SJSA1 (cell line): Measurements from ENCODE around the gene ANKRD23. TPM values are rescaled to one million over a fixed set of nuclear protein-coding genes. Genes with fewer than 3 reads are reported as not detected.

Source experiments
- DNase-seq, 2 experiments: peaks; one replicate each; pipeline ENCODE4 v3.0.0-alpha.2; 2015 to 2020; ENCODE audit warnings: low spot score in 2 of 2, low read depth in 1 of 2
- H3K27ac ChIP-seq: fragments of 250-450 bp; sonication (Bioruptor Pico); 2 replicates; pipeline ENCODE4 v1.5.1; 2020; ENCODE audit warnings: mild to moderate bottlenecking, moderate library complexity
- H3K27me3 ChIP-seq: fragments of 250-450 bp; sonication (Bioruptor Pico); replicated peaks from 2 replicates; pipeline ENCODE4 v1.5.1; 2020; ENCODE audit warnings: mild to moderate bottlenecking, moderate library complexity
- H3K36me3 ChIP-seq: fragments of 250-450 bp; sonication (Bioruptor Pico); 2 replicates; pipeline ENCODE4 v1.5.1; 2020; ENCODE audit warnings: mild to moderate bottlenecking
- H3K4me1 ChIP-seq: fragments of 250-450 bp; sonication (Bioruptor Pico); replicated peaks from 2 replicates; pipeline ENCODE4 v1.6.1; 2021; ENCODE audit warnings: mild to moderate bottlenecking
- H3K4me3 ChIP-seq: fragments of 250-450 bp; sonication (Bioruptor Pico); 2 replicates; pipeline ENCODE4 v1.5.1; 2020; ENCODE audit warnings: mild to moderate bottlenecking
- H3K9me3 ChIP-seq: fragments of 250-450 bp; sonication (Bioruptor Pico); replicated peaks from 2 replicates; pipeline ENCODE4 v1.5.1; 2020; ENCODE audit warnings: mild to moderate bottlenecking
- total RNA-seq: library from RNA; depleted of rRNA; stranded (reverse); fragments of >200 nt; shearing (Covaris generic); gene quantifications from 2 replicates; pipeline ENCODE4 v1.2.3, GENCODE V29; 2014

Gene ANKRD23
- total RNA-seq, 1 experiment from 2014 or later, result 2.5 TPM

GRCh38 chr2:96870626-96871255 lies 26.9 kb upstream of the ANKRD23 start:
- no peak overlapping the region for H3K27ac ChIP-seq
- H3K4me1 ChIP-seq, result peaks cover 24% of the 10 kb centered on the region
- DNase-seq, result no peak
- H3K27me3 ChIP-seq, result peaks cover 4% of the 10 kb centered on the region; the same call in 1 of the 2 replicates
- H3K4me3 ChIP-seq, result no peak overlapping the region; the same call in 1 of the 2 replicates
- H3K36me3 ChIP-seq, result peaks cover 30% of the 10 kb centered on the region
- 0 out of 2 replicates have a peak, but pooled peaks cover 4% of the 10 kb centered on the region for H3K9me3 ChIP-seq

GRCh38 chr2:96869822-96870625 lies 26.2 kb upstream of the ANKRD23 start, which contains the start of gene SEMA4C:
Gene SEMA4C (minus strand): TSS chr2:96870080. CDS start chr2:96867886, 2,194 bp downstream.
- DNase-seq, result peak; percentile 26 to 50
- Histone ChIP-seq H3K27me3 (peaks cover 4% of the 10 kb centered on the region; the same call in 1 of the 2 replicates), H3K9me3 (0 out of 2 replicates have a peak, but pooled peaks cover 4% of the 10 kb centered on the region), H3K4me3 (peak within 1 kb of the TSS; percentile 87), H3K36me3 (peaks cover 37% of the 10 kb centered on the region), H3K27ac (peak within 1 kb of the TSS; percentile 83), H3K4me1 (peaks cover 24% of the 10 kb centered on the region)

GRCh38 chr2:96869281-96869821 lies 25.5 kb upstream of the ANKRD23 start:
- Histone ChIP-seq H3K36me3 (peaks cover 44% of the 10 kb centered on the region), H3K27me3 (peaks cover 4% of the 10 kb centered on the region; the same call in 1 of the 2 replicates), H3K4me3 (peak overlapping the region; percentile 87), H3K27ac (peak overlapping the region; percentile 83), H3K4me1 (peaks cover 24% of the 10 kb centered on the region), H3K9me3 (0 out of 2 replicates have a peak, but pooled peaks cover 4% of the 10 kb centered on the region)
- peak; percentile 41 to 65 for DNase-seq

GRCh38 chr2:96868555-96869280 lies 24.9 kb upstream of the ANKRD23 start:
- peaks cover 50% of the 10 kb centered on the region for H3K36me3 ChIP-seq
- peaks cover 4% of the 10 kb centered on the region; the same call in 1 of the 2 replicates for H3K27me3 ChIP-seq
- 0 out of 2 replicates have a peak, but pooled peaks cover 4% of the 10 kb centered on the region for H3K9me3 ChIP-seq
- peaks cover 24% of the 10 kb centered on the region for H3K4me1 ChIP-seq
- peak overlapping the region; percentile 83 for H3K27ac ChIP-seq
- peak; percentile 80 to 94 for DNase-seq
- H3K4me3 ChIP-seq, result peak overlapping the region; percentile 87

- DNase-seq, result peak; percentile 33 to 43
- H3K4me1 ChIP-seq, result peaks cover 31% of the 10 kb centered on the region
- peak overlapping the region; percentile 83 for H3K27ac ChIP-seq
- H3K4me3 ChIP-seq, result peak overlapping the region; percentile 87
- H3K36me3 ChIP-seq, result peaks cover 58% of the 10 kb centered on the region
- H3K27me3 ChIP-seq, result peaks cover 4% of the 10 kb centered on the region; the same call in 1 of the 2 replicates
- H3K9me3 ChIP-seq, result 0 out of 2 replicates have a peak, but pooled peaks cover 4% of the 10 kb centered on the region
Measured at GRCh38 chr2:96867756-96868554, 24.1 kb upstream of the ANKRD23 start.

GRCh38 chr2:96866986-96867755 lies 23.4 kb upstream of the ANKRD23 start:
- no peak for DNase-seq

GRCh38 chr2:96866586-96866985 lies 22.8 kb upstream of the ANKRD23 start:
- H3K27me3 ChIP-seq, result peaks cover 4% of the 10 kb centered on the region; the same call in 1 of the 2 replicates
- H3K9me3 ChIP-seq, result 0 out of 2 replicates have a peak, but pooled peaks cover 4% of the 10 kb centered on the region
- peaks cover 32% of the 10 kb centered on the region for H3K4me1 ChIP-seq
- no peak overlapping the region for H3K4me3 ChIP-seq
- no peak overlapping the region for H3K27ac ChIP-seq
- peak in 1 of 2 experiments; percentile 41 for DNase-seq
- H3K36me3 ChIP-seq, result peaks cover 69% of the 10 kb centered on the region

More at GRCh38 chr2:96866986-96867755, 23.4 kb upstream of the ANKRD23 start:
- Histone ChIP-seq H3K4me3 (peak overlapping the region; percentile 87), H3K4me1 (peaks cover 32% of the 10 kb centered on the region), H3K9me3 (0 out of 2 replicates have a peak, but pooled peaks cover 4% of the 10 kb centered on the region), H3K27me3 (peaks cover 4% of the 10 kb centered on the region; the same call in 1 of the 2 replicates), H3K27ac (no peak overlapping the region), H3K36me3 (peaks cover 64% of the 10 kb centered on the region)

- DNase-seq, result no peak
- Histone ChIP-seq H3K4me1 (peaks cover 32% of the 10 kb centered on the region), H3K27me3 (peaks cover 4% of the 10 kb centered on the region; the same call in 1 of the 2 replicates), H3K27ac (no peak overlapping the region), H3K4me3 (no peak overlapping the region), H3K9me3 (0 out of 2 replicates have a peak, but pooled peaks cover 4% of the 10 kb centered on the region), H3K36me3 (peaks cover 74% of the 10 kb centered on the region)
Measured at GRCh38 chr2:96866149-96866548, 22.3 kb upstream of the ANKRD23 start.

GRCh38 chr2:96865654-96866053 lies 21.8 kb upstream of the ANKRD23 start:
- Histone ChIP-seq H3K4me1 (peaks cover 32% of the 10 kb centered on the region), H3K36me3 (peaks cover 79% of the 10 kb centered on the region), H3K27me3 (peaks cover 3% of the 10 kb centered on the region; the same call in 1 of the 2 replicates), H3K4me3 (no peak overlapping the region), H3K27ac (no peak overlapping the region), H3K9me3 (0 out of 2 replicates have a peak, but pooled peaks cover 4% of the 10 kb centered on the region)
- DNase-seq, result no peak

- Histone ChIP-seq H3K4me1 (peaks cover 23% of the 10 kb centered on the region), H3K4me3 (no peak overlapping the region), H3K9me3 (0 out of 2 replicates have a peak, but pooled peaks cover 4% of the 10 kb centered on the region), H3K36me3 (peaks cover 83% of the 10 kb centered on the region), H3K27me3 (no peaks in the 10 kb centered on the region; the same call in 1 of the 2 replicates), H3K27ac (no peak overlapping the region)
- no peak for DNase-seq
Measured at GRCh38 chr2:96864343-96865091, 20.7 kb upstream of the ANKRD23 start.
